ENCODE results near the gene BID. TPM values are rescaled to one million over a fixed set of nuclear protein-coding genes. Genes with fewer than 3 reads are reported as not detected.
"Not testable (repeated sequence)": the region's sequence is repeated elsewhere in the genome, so short reads cannot be mapped to it uniquely, and the experiment has no call there.

The BID gene
- polyA plus RNA-seq, 12 donors = 13.4 to 23.6 (median 19.5) TPM; not detected in 1

- DNase-seq = peak; percentile 23
Observed at GRCh38 chr22:17705951-17706900, 68.0 kb downstream of the BID start.

GRCh38 chr22:17705546-17705945 is 68.7 kb downstream of the BID start:
- DNase-seq = no peak

GRCh38 chr22:17703811-17704210 is 70.5 kb downstream of the BID start:
- DNase-seq = no peak

- no peak for DNase-seq
Observed at GRCh38 chr22:17700778-17701177, 73.5 kb downstream of the BID start.

- no peak for DNase-seq
Observed at GRCh38 chr22:17699696-17700340, 74.5 kb downstream of the BID start.

- no peak for DNase-seq
Observed at GRCh38 chr22:17698948-17699347, 75.3 kb downstream of the BID start.

GRCh38 chr22:17698276-17698675 is 76.0 kb downstream of the BID start:
- not testable (repeated sequence) for DNase-seq

GRCh38 chr22:17697196-17697595 is 77.1 kb downstream of the BID start:
- not testable (repeated sequence) for DNase-seq

- no peak for DNase-seq
Observed at GRCh38 chr22:17695986-17696385, 78.3 kb downstream of the BID start.

GRCh38 chr22:17694752-17695151 is 79.5 kb downstream of the BID start:
- DNase-seq = no peak

- no peak for DNase-seq
Observed at GRCh38 chr22:17694193-17694592, 80.1 kb downstream of the BID start.

GRCh38 chr22:17692841-17693240 is 81.4 kb downstream of the BID start:
- no peak for DNase-seq

GRCh38 chr22:17684245-17684644 is 90.0 kb downstream of the BID start:
- no peak for DNase-seq

Other genes with a start within 250 kb of the BID start
- 1 to 10 TPM in 1 of 12 donors, under 1 TPM in 9, not detected in 2; 0.39 to 1.1 (median 0.54) TPM for gene SLC25A18, start 211.0 kb downstream of the BID start, polyA plus RNA-seq (ENCODE audit: insufficient read length in 12 of 12)
- 10 to 100 TPM in 11 of 12 donors, not detected in 1; 69.2 to 89.0 (median 75.5) TPM for gene ATP6V1E1, start 145.7 kb downstream of the BID start, polyA plus RNA-seq (ENCODE audit: insufficient read length in 12 of 12)
- 10 to 100 TPM in 11 of 12 donors, not detected in 1; 36.9 to 58.3 (median 46.3) TPM for gene BCL2L13, start 135.7 kb downstream of the BID start, polyA plus RNA-seq (ENCODE audit: insufficient read length in 12 of 12)